ENCODE measurements around the gene ZDHHC24. TPM values are rescaled to one million over a fixed set of nuclear protein-coding genes. Genes with fewer than 3 reads are reported as not detected.

The ZDHHC24 gene
- total RNA-seq, 1 donor from 2014 or later, result 5.2 TPM

DNA sequence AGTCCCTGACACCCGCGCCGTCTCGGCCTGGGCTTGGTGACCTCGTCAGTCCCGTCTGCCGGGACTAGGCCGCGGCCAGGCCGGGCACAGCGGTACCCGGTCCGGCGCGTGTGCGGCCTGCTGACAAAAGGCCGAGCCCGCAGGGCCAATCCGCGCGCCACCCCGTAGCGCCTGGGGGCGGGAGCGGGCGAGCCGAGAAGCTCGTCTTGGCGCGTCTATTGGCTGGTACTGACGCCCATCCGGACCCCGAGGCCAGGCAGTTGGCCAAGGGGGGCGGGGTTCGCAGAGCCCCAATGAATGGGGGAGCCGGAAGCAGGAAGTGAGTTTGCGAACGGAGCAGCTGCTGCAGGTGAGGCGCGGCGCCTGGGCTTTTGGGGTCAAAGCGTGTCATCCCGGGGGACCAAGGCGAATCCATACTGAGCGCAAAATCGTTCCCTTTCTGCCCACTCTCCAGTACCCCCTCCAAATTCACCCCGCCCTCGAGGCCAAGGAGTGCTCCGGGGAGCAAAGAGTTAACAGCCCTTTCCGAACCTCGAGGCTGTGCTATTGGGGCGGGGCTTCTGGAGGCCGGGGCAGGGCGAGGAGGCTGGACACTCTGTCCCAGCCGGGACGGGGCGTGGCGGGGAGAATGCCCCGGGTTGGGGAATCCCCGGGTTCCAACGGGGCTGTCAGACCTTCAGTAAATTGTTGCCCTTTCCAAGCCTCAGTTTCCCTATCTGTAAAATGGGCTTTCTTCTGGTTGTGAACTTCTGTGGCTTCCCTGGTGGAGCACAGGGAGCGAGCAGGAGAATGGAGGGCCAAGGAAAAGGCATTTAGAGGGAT lies 65.5 kb downstream of the ZDHHC24 start, which contains the start of gene DPP3:
TSS of gene DPP3 (plus strand) at position 318 of the 822 bp plus-strand sequence. CDS start 1,767 bp downstream, outside the sequence.
- TF ChIP-seq, protein P1, sequence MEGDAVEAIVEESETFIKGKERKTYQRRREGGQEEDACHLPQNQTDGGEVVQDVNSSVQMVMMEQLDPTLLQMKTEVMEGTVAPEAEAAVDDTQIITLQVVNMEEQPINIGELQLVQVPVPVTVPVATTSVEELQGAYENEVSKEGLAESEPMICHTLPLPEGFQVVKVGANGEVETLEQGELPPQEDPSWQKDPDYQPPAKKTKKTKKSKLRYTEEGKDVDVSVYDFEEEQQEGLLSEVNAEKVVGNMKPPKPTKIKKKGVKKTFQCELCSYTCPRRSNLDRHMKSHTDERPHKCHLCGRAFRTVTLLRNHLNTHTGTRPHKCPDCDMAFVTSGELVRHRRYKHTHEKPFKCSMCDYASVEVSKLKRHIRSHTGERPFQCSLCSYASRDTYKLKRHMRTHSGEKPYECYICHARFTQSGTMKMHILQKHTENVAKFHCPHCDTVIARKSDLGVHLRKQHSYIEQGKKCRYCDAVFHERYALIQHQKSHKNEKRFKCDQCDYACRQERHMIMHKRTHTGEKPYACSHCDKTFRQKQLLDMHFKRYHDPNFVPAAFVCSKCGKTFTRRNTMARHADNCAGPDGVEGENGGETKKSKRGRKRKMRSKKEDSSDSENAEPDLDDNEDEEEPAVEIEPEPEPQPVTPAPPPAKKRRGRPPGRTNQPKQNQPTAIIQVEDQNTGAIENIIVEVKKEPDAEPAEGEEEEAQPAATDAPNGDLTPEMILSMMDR (IDR thresholded peaks at IDR 0.05; ENCODE audit: borderline replicate concordance), result no peak
- H3K4me1 ChIP-seq, result peaks cover 25% of the 10 kb centered on the region
- intact Hi-C loops (cut with micrococcal nuclease), result no loop called here

GRCh38 chr11:66479394-66480116 lies 66.3 kb downstream of the ZDHHC24 start:
- Histone ChIP-seq H3K36me3 (peaks cover 15% of the 10 kb centered on the region), H3K4me3 (peak overlapping the region; percentile 78), H3K27ac (replicated peaks) (peak overlapping the region; percentile 92), H3K27me3 (ENCODE audit: low read depth) (no peaks in the 10 kb centered on the region), H3K4me1 (peaks cover 25% of the 10 kb centered on the region), H3K9me3 (replicated peaks) (no peaks in the 10 kb centered on the region)
- DNase-seq, result peak; percentile 32
- TF ChIP-seq, protein P1 (IDR thresholded peaks at IDR 0.05; ENCODE audit: borderline replicate concordance), result no peak
- intact Hi-C loops (cut with micrococcal nuclease), result no loop called here

More for the DNA sequence above, 65.5 kb downstream of the ZDHHC24 start, which contains the start of gene DPP3:
- Histone ChIP-seq H3K4me3 (peak within 1 kb of the TSS; percentile 78), H3K9me3 (replicated peaks) (no peaks in the 10 kb centered on the region), H3K27ac (replicated peaks) (peak within 1 kb of the TSS; percentile 92), H3K27me3 (ENCODE audit: low read depth) (no peaks in the 10 kb centered on the region), H3K36me3 (peaks cover 8% of the 10 kb centered on the region)
- DNase-seq, result peak; percentile 98

DNA sequence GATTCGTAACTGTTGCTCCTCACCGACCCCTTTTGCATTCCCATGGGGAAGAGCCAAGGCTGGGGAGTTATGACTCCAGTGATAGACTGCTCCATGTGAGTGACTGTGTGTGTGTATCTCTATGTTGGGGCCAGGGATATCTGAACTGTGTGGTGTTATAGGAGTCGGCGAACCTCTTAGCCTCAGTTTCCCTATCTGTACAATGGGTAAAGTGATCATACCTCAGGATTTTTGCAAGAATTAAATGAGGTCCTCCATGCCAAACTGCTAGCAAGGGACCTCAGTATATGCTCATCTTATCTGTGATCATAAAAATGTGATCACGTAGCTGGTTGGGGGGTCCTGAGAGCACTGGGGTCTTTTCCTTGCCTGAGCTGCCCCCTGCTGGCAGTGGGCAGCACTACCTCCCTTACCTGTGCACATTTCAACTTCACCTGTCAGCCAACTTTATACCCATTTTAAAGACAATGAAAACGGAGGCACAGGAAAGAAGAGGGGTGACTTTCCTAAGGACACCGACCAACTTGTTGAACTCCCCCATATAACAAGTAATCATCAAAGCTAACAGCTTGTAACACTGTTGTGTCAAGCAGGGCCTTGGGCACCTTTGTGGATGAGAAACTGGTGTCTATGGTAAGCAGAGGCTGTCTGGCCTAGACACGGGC lies 67.0 kb downstream of the ZDHHC24 start:
- Histone ChIP-seq H3K4me1 (peaks cover 25% of the 10 kb centered on the region), H3K36me3 (peaks cover 22% of the 10 kb centered on the region), H3K4me3 (peak overlapping the region; percentile 78), H3K9me3 (replicated peaks) (no peaks in the 10 kb centered on the region), H3K27ac (replicated peaks) (peak overlapping the region; percentile 92), H3K27me3 (ENCODE audit: low read depth) (no peaks in the 10 kb centered on the region)
- TF ChIP-seq, protein P1 (IDR thresholded peaks at IDR 0.05; ENCODE audit: borderline replicate concordance), result peak; percentile 72
- intact Hi-C loops (cut with micrococcal nuclease), result no loop called here
- DNase-seq, result no peak

GRCh38 chr11:66477263-66478201 lies 68.3 kb downstream of the ZDHHC24 start:
- TF ChIP-seq, protein P1 (IDR thresholded peaks at IDR 0.05; ENCODE audit: borderline replicate concordance), result no peak
- Histone ChIP-seq H3K27me3 (ENCODE audit: low read depth) (no peaks in the 10 kb centered on the region), H3K9me3 (replicated peaks) (no peaks in the 10 kb centered on the region), H3K4me3 (no peak overlapping the region), H3K27ac (replicated peaks) (no peak overlapping the region), H3K4me1 (peaks cover 25% of the 10 kb centered on the region), H3K36me3 (peaks cover 35% of the 10 kb centered on the region)
- DNase-seq, result no peak
- intact Hi-C loops (cut with micrococcal nuclease), result no loop called here

Data from left ventricle myocardium inferior (tissue), 1 donor.